Measurements from ENCODE around the gene DPH3.
"Not testable (repeated sequence)": the region's sequence is repeated elsewhere in the genome, so short reads cannot be mapped to it uniquely, and the experiment has no call there.

DPH3 gene

GRCh38 chr3:16264708-16265454 is at the start of gene DPH3, which contains the start of gene OXNAD1:
DPH3 (minus strand) TSS chr3:16264943; CDS start chr3:16264876, 67 bp downstream.
OXNAD1 (plus strand) TSS chr3:16265212; CDS start chr3:16270953, 5,741 bp downstream.
- DNase-seq (ENCODE audit: low spot score) = peak; percentile 99

- no peak for DNase-seq (ENCODE audit: low spot score)
These were observed 49.3 kb upstream of the DPH3 start for GRCh38 chr3:16313886-16314645.

GRCh38 chr3:16311960-16312451 is 47.3 kb upstream of the DPH3 start:
- DNase-seq (ENCODE audit: low spot score) = no peak

GRCh38 chr3:16310486-16310885 is 45.7 kb upstream of the DPH3 start:
- DNase-seq (ENCODE audit: low spot score) = not testable (repeated sequence)

- no peak for DNase-seq (ENCODE audit: low spot score)
These were observed 44.8 kb upstream of the DPH3 start for GRCh38 chr3:16309558-16309957.

GRCh38 chr3:16308727-16309126 is 44.0 kb upstream of the DPH3 start:
- DNase-seq (ENCODE audit: low spot score) = no peak

- no peak for DNase-seq (ENCODE audit: low spot score)
These were observed 43.2 kb upstream of the DPH3 start for GRCh38 chr3:16307832-16308531.

GRCh38 chr3:16305111-16305541 is 40.4 kb upstream of the DPH3 start:
- no peak for DNase-seq (ENCODE audit: low spot score)

GRCh38 chr3:16304061-16305010 is 39.6 kb upstream of the DPH3 start:
- no peak for DNase-seq (ENCODE audit: low spot score)

GRCh38 chr3:16303037-16303575 is 38.4 kb upstream of the DPH3 start:
- no peak for DNase-seq (ENCODE audit: low spot score)

GRCh38 chr3:16302082-16302631 is 37.4 kb upstream of the DPH3 start:
- no peak for DNase-seq (ENCODE audit: low spot score)

- no peak for DNase-seq (ENCODE audit: low spot score)
These were observed 36.8 kb upstream of the DPH3 start for GRCh38 chr3:16301507-16301906.

- no peak for DNase-seq (ENCODE audit: low spot score)
These were observed 36.2 kb upstream of the DPH3 start for GRCh38 chr3:16300881-16301359.

- no peak for DNase-seq (ENCODE audit: low spot score)
These were observed 35.6 kb upstream of the DPH3 start for GRCh38 chr3:16300307-16300706.

GRCh38 chr3:16299746-16300145 is 35.0 kb upstream of the DPH3 start:
- DNase-seq (ENCODE audit: low spot score) = no peak

GRCh38 chr3:16298891-16299290 is 34.1 kb upstream of the DPH3 start:
- DNase-seq (ENCODE audit: low spot score) = no peak

GRCh38 chr3:16297997-16298885 is 33.5 kb upstream of the DPH3 start:
- no peak for DNase-seq (ENCODE audit: low spot score)

- no peak for DNase-seq (ENCODE audit: low spot score)
These were observed 30.7 kb upstream of the DPH3 start for GRCh38 chr3:16295298-16295890.

- no peak for DNase-seq (ENCODE audit: low spot score)
These were observed 30.1 kb upstream of the DPH3 start for GRCh38 chr3:16294844-16295243.
